DOHH2 (cell line): ENCODE results near the gene INHBE.
"Not testable (repeated sequence)": the region's sequence is repeated elsewhere in the genome, so short reads cannot be mapped to it uniquely, and the experiment has no call there.

Experiments
- H3F3A ChIP-seq: fragments of 200-600 bp; sonication (generic), shearing (Covaris generic); 2 replicates; pipeline ENCODE4 v1.6.0; 2016; ENCODE audit warnings: antibody characterized with exemption, mild to moderate bottlenecking; ENCODE audit not compliant: control insufficient read depth, insufficient read depth
- H3K27ac ChIP-seq: fragments of 200-600 bp; sonication (generic); 2 replicates; pipeline ENCODE4 v1.5.1; 2014; ENCODE audit warnings: low read depth, mild to moderate bottlenecking, low read length, moderate library complexity
- H3K27me3 ChIP-seq: fragments of 200-600 bp; sonication (generic); 2 replicates; pipeline ENCODE4 v1.6.1; 2014; ENCODE audit warnings: mild to moderate bottlenecking, low read length, mixed read lengths; ENCODE audit not compliant: control insufficient read depth
- H3K36me3 ChIP-seq: fragments of 200-600 bp; sonication (generic); 2 replicates; pipeline ENCODE4 v1.6.1; 2014; ENCODE audit warnings: mild to moderate bottlenecking, low read length, moderate library complexity, mixed read lengths; ENCODE audit not compliant: control insufficient read depth
- H3K4me1 ChIP-seq: fragments of 200-600 bp; sonication (generic); 2 replicates; pipeline ENCODE4 v1.6.1; 2014; ENCODE audit warnings: mild to moderate bottlenecking, low read length, mixed read lengths; ENCODE audit not compliant: control insufficient read depth
- H3K4me2 ChIP-seq: fragments of 200-600 bp; sonication (generic); 2 replicates; pipeline ENCODE4 v1.6.0; 2014; ENCODE audit warnings: mild to moderate bottlenecking, low read length, moderate library complexity
- H3K4me3 ChIP-seq: fragments of 200-600 bp; sonication (generic); 2 replicates; pipeline ENCODE4 v1.5.1; 2014; ENCODE audit warnings: mild to moderate bottlenecking, low read length, mixed read lengths
- H3K79me2 ChIP-seq: fragments of 200-600 bp; sonication (generic); 2 replicates; pipeline ENCODE4 v1.6.1; 2014; ENCODE audit warnings: mild to moderate bottlenecking, low read length, mixed read lengths; ENCODE audit not compliant: control insufficient read depth
- H3K9me2 ChIP-seq: fragments of 200-600 bp; sonication (generic); replicated peaks from 2 replicates; pipeline ENCODE4 v1.6.1; 2014; ENCODE audit warnings: mild to moderate bottlenecking, low read length, mixed read lengths; ENCODE audit not compliant: control insufficient read depth
- H3K9me3 ChIP-seq: fragments of 200-600 bp; sonication (generic); 2 replicates; pipeline ENCODE4 v1.6.1; 2014; ENCODE audit warnings: antibody characterized with exemption, low read length, mixed read lengths; ENCODE audit not compliant: control insufficient read depth, insufficient read depth
- H4K20me1 ChIP-seq: fragments of 200-600 bp; sonication (generic); 2 replicates; pipeline ENCODE4 v1.6.0; 2014; ENCODE audit warnings: low read depth, mild to moderate bottlenecking, antibody characterized with exemption, low read length, moderate library complexity; ENCODE audit not compliant: control insufficient read depth, insufficient read depth
- CTCF ChIP-seq: fragments of 200-600 bp; sonication (generic); IDR thresholded peaks from one replicate; pipeline ENCODE4 v1.5.1; 2014; ENCODE audit warnings: antibody characterized with exemption, mild to moderate bottlenecking, low read depth, low read length; ENCODE audit not compliant: poor library complexity, severe bottlenecking
- EZH2phosphoT487 ChIP-seq: fragments of 200-600 bp; sonication (generic); IDR thresholded peaks from 2 replicates; pipeline ENCODE4 v1.6.1; 2017; ENCODE audit warnings: borderline replicate concordance, mild to moderate bottlenecking, antibody characterized with exemption, low read length, moderate library complexity, mixed read lengths

INHBE gene

GRCh38 chr12:57441846-57442427 is 13.2 kb upstream of the INHBE start:
- no peaks in the 10 kb centered on the region for H4K20me1 ChIP-seq
- TF ChIP-seq EZH2phosphoT487: no peak
- no peak for TF ChIP-seq CTCF

GRCh38 chr12:57444337-57444736 is 10.8 kb upstream of the INHBE start:
- H3K9me3 ChIP-seq, H3K27ac ChIP-seq, H3K4me3 ChIP-seq, H3K36me3 ChIP-seq, H3F3A ChIP-seq, H3K27me3 ChIP-seq, H3K79me2 ChIP-seq, H3K4me2 ChIP-seq, H3K9me2 ChIP-seq, H4K20me1 ChIP-seq, H3K4me1 ChIP-seq: not testable (repeated sequence)

More at GRCh38 chr12:57441846-57442427, 13.2 kb upstream of the INHBE start:
- Histone ChIP-seq H3F3A (peaks cover 5% of the 10 kb centered on the region; the same call in 1 of the 2 replicates), H3K27ac (no peak overlapping the region), H3K9me2 (no peaks in the 10 kb centered on the region), H3K4me1 (no peaks in the 10 kb centered on the region), H3K27me3 (peaks cover 9% of the 10 kb centered on the region; the same call in 1 of the 2 replicates), H3K79me2 (no peaks in the 10 kb centered on the region), H3K36me3 (no peaks in the 10 kb centered on the region), H3K4me3 (no peak overlapping the region), H3K9me3 (no peaks in the 10 kb centered on the region), H3K4me2 (no peak overlapping the region)

GRCh38 chr12:57444744-57445143 is 10.4 kb upstream of the INHBE start:
- Histone ChIP-seq H3F3A (peaks cover 5% of the 10 kb centered on the region; the same call in 1 of the 2 replicates), H3K27ac (no peak overlapping the region), H4K20me1 (no peaks in the 10 kb centered on the region), H3K9me3 (no peaks in the 10 kb centered on the region), H3K4me3 (no peak overlapping the region), H3K4me2 (no peak overlapping the region), H3K9me2 (no peaks in the 10 kb centered on the region), H3K36me3 (no peaks in the 10 kb centered on the region), H3K79me2 (no peaks in the 10 kb centered on the region), H3K27me3 (peaks cover 1% of the 10 kb centered on the region; the same call in 1 of the 2 replicates), H3K4me1 (no peaks in the 10 kb centered on the region)
- TF ChIP-seq EZH2phosphoT487 (no peak), CTCF (no peak)

- no peaks in the 10 kb centered on the region for H3K36me3 ChIP-seq
- H3K4me2 ChIP-seq: no peak overlapping the region
- H3F3A ChIP-seq: peaks cover 5% of the 10 kb centered on the region; the same call in 1 of the 2 replicates
- no peak overlapping the region for H3K27ac ChIP-seq
- no peaks in the 10 kb centered on the region for H3K9me3 ChIP-seq
- no peak overlapping the region for H3K4me3 ChIP-seq
- no peaks in the 10 kb centered on the region for H3K9me2 ChIP-seq
- H3K79me2 ChIP-seq: no peaks in the 10 kb centered on the region
- H4K20me1 ChIP-seq: no peaks in the 10 kb centered on the region
- TF ChIP-seq CTCF: no peak
- no peak for TF ChIP-seq EZH2phosphoT487
- H3K27me3 ChIP-seq: no peaks in the 10 kb centered on the region
- H3K4me1 ChIP-seq: no peaks in the 10 kb centered on the region
Measured at GRCh38 chr12:57446292-57446960, 8.7 kb upstream of the INHBE start.
